HepG2 (cell line): ENCODE data around the gene LRRC34. TPM values are rescaled to one million over a fixed set of nuclear protein-coding genes. Genes with fewer than 3 reads are reported as not detected.

Source experiments
- ATAC-seq: fragments of 200-7000 bp; cut with Tn5 transposase; 3 replicates; pipeline ENCODE4 v1.9.1; 2020; ENCODE audit warnings: mild to moderate bottlenecking, moderate library complexity
- BruUV-seq: library from RNA; stranded (reverse); fragments of 400-500 nt; replicated peaks from 2 replicates; lab custom pipeline; 2021; lab: Mats Ljungman, UMichigan
- CTCF ChIA-PET: fragments of 300-600 bp; formaldehyde crosslinking; extraction: SDS; loops from one replicate; lab custom pipeline; 2021; ENCODE audit warnings: low total read pairs, inconsistent platforms, low intra/inter-chr PET ratio; lab: Yijun Ruan, JAX
- POLR2A ChIA-PET: fragments of 350-600 bp; sonication (Branson Sonifier 250); formaldehyde crosslinking; loops from one replicate; lab custom pipeline; 2020; ENCODE audit warnings: antibody characterized with exemption, inconsistent platforms; lab: Yijun Ruan, JAX
- DNase-seq: peaks from one replicate; pipeline ENCODE4 v3.0.0-alpha.2; 2015; ENCODE audit warnings: low spot score
- FAIRE-seq: peaks from 3 replicates; lab custom pipeline; 2011; peaks lifted over from hg19 to GRCh38; lab: Jason Lieb, UNC
- H2AFZ ChIP-seq: one replicate; pipeline ENCODE4 v1.6.1; 2011; ENCODE audit warnings: low read length, inconsistent platforms
- H3K27ac ChIP-seq: fragments of 300-600 bp; 3 replicates; pipeline ENCODE4 v1.8.0; 2011; ENCODE audit warnings: mixed run types, mild to moderate bottlenecking, mixed read lengths, low read length, inconsistent platforms; ENCODE audit not compliant: insufficient read depth; ENCODE audit errors: extremely low read length
- H3K27me3 ChIP-seq, 2 experiments: fragments of 200-600 bp in 1 of 2; 2 replicates in 1 of 2; 3 replicates in 1 of 2; pipeline versions ENCODE4 v1.6.0 to v1.8.0; 2011; ENCODE audit warnings: low read length in 2 of 2, mild to moderate bottlenecking in 2 of 2, moderate library complexity in 2 of 2, inconsistent platforms in 1 of 2; ENCODE audit not compliant: insufficient read depth in 2 of 2, control insufficient read depth in 1 of 2
- H3K36me3 ChIP-seq, 2 experiments: fragments of 200-600 bp in 1 of 2; replicated peaks in 1 of 2; 2 replicates in 1 of 2; 3 replicates in 1 of 2; pipeline versions ENCODE4 v1.5.1 to v1.8.0; 2011; ENCODE audit warnings: low read length in 2 of 2, inconsistent platforms in 1 of 2; ENCODE audit not compliant: insufficient read depth in 2 of 2, control insufficient read depth in 1 of 2
- H3K4me1 ChIP-seq: 2 replicates; pipeline ENCODE4 v1.5.1; 2012; ENCODE audit warnings: low read length, inconsistent platforms; ENCODE audit not compliant: insufficient read depth
- H3K4me2 ChIP-seq: 2 replicates; pipeline ENCODE4 v1.6.0; 2011; ENCODE audit warnings: low read depth, low read length, inconsistent platforms
- H3K4me3 ChIP-seq, 3 experiments: fragments of 200-600 bp in 1 of 3; sonication (generic), shearing (Covaris generic) in 1 of 3; replicated peaks in 1 of 3; 2 replicates each; pipeline ENCODE4 v1.5.1; 2011 to 2016; ENCODE audit warnings: low read length in 3 of 3, inconsistent platforms in 2 of 3, low read depth in 2 of 3, mild to moderate bottlenecking in 2 of 3, control low read depth in 1 of 3, mixed read lengths in 1 of 3; ENCODE audit not compliant: insufficient read depth in 1 of 3
- H3K79me2 ChIP-seq: one replicate; pipeline ENCODE4 v1.6.1; 2011; ENCODE audit warnings: low read length, inconsistent platforms; ENCODE audit not compliant: insufficient read depth
- H3K9ac ChIP-seq: 2 replicates; pipeline ENCODE4 v1.6.0; 2011; ENCODE audit warnings: mild to moderate bottlenecking, low read depth, low read length, inconsistent platforms; ENCODE audit not compliant: insufficient read depth
- H3K9me3 ChIP-seq: 2 replicates; pipeline ENCODE4 v1.5.1; 2012; ENCODE audit warnings: mild to moderate bottlenecking, low read length
- H4K20me1 ChIP-seq: 2 replicates; pipeline ENCODE4 v1.6.0; 2011; ENCODE audit warnings: inconsistent platforms, mild to moderate bottlenecking, low read length, moderate library complexity; ENCODE audit not compliant: insufficient read depth
- LBX2 ChIP-seq: sonication (generic); formaldehyde crosslinking; IDR thresholded peaks from 2 replicates; pipeline ENCODE4 v1.5.0; 2020; ENCODE audit warnings: missing genetic modification reagents, mild to moderate bottlenecking, borderline replicate concordance
- MAFK ChIP-seq, 2 experiments: IDR thresholded peaks in 1 of 2; conservative IDR thresholded peaks in 1 of 2; 2 replicates each; pipeline ENCODE4 v1.6.1; 2011; ENCODE audit warnings: improper control_type of control experiment in 2 of 2, low read length in 2 of 2
- MIXL1 ChIP-seq: IDR thresholded peaks from 2 replicates; pipeline ENCODE4 v1.6.1; 2016
- ZMAT5 ChIP-seq: sonication (generic); formaldehyde crosslinking; IDR thresholded peaks from 2 replicates; pipeline ENCODE4 v1.5.0; 2020; ENCODE audit warnings: mild to moderate bottlenecking, low read depth, missing genetic modification reagents, borderline replicate concordance
- ZNF224 ChIP-seq: sonication (generic); formaldehyde crosslinking; IDR thresholded peaks from 2 replicates; pipeline ENCODE4 v1.5.0; 2020; ENCODE audit warnings: mild to moderate bottlenecking, missing genetic modification reagents
- ZNF274 ChIP-seq: sonication (generic); formaldehyde crosslinking; IDR thresholded peaks from 2 replicates; pipeline ENCODE4 v1.5.1; 2020; ENCODE audit warnings: mild to moderate bottlenecking, missing genetic modification reagents
- ZNF615 ChIP-seq: sonication (generic); formaldehyde crosslinking; IDR thresholded peaks from 2 replicates; pipeline ENCODE4 v1.5.0; 2020; ENCODE audit warnings: mild to moderate bottlenecking, missing genetic modification reagents, borderline replicate concordance
- WGBS: methylation state at CpG from one replicate; pipeline ENCODE4 v1.1.6; 2017; ENCODE audit warnings: low lambda C conversion rate; 5-methylcytosine and 5-hydroxymethylcytosine counted together
- in situ Hi-C: cut with HindIII; loops from 2 replicates; pipeline ENCODE4 v1.10.0; 2017; ENCODE audit warnings: low pct_unique_long_range_greater_than_20kb; ENCODE audit not compliant: extremely low pct_ligation_motif_present
- intact Hi-C: fragments of 100-400 bp; cut with micrococcal nuclease; formaldehyde crosslinking; loops from one replicate; pipeline ENCODE4 v1.10.0; 2022; ENCODE audit not compliant: unreplicated experiment
- polyA plus RNA-seq, 8 experiments: library from polyadenylated mRNA; depleted of rRNA in 3 of 8; stranded (reverse) in 7 of 8; unstranded in 1 of 8; fragments of >200 nt; fragmentation: Illumina TruSeq in 4 of 8; extraction: Trizol in 4 of 8; gene quantifications; 2 replicates each; pipeline versions ENCODE4 v1.2.1 to v1.2.3, GENCODE V29; 2011 to 2016; ENCODE audit warnings: low read depth in 4 of 8, missing spikeins in 1 of 8, mixed read lengths in 1 of 8; ENCODE audit not compliant: insufficient read depth in 1 of 8
- total RNA-seq, 5 experiments: library from RNA; depleted of rRNA; stranded (reverse); fragments of >200 nt; fragmentation: Illumina TruSeq; extraction: Trizol; gene quantifications; 2 replicates each; pipeline ENCODE4 v1.2.3, GENCODE V29; 2016; ENCODE audit warnings: low read depth in 1 of 5
- TF ChIP-seq, protein P1 (sequence below): sonication (generic); formaldehyde crosslinking; IDR thresholded peaks from 2 replicates; pipeline ENCODE4 v1.4.0; 2020; ENCODE audit warnings: missing genetic modification reagents

LRRC34 gene
- total and polyA plus RNA-seq, 2 of the 13 experiments (the other 11 are each of a cell fraction or from before 2014, with no cell fraction given): not detected

DNA sequence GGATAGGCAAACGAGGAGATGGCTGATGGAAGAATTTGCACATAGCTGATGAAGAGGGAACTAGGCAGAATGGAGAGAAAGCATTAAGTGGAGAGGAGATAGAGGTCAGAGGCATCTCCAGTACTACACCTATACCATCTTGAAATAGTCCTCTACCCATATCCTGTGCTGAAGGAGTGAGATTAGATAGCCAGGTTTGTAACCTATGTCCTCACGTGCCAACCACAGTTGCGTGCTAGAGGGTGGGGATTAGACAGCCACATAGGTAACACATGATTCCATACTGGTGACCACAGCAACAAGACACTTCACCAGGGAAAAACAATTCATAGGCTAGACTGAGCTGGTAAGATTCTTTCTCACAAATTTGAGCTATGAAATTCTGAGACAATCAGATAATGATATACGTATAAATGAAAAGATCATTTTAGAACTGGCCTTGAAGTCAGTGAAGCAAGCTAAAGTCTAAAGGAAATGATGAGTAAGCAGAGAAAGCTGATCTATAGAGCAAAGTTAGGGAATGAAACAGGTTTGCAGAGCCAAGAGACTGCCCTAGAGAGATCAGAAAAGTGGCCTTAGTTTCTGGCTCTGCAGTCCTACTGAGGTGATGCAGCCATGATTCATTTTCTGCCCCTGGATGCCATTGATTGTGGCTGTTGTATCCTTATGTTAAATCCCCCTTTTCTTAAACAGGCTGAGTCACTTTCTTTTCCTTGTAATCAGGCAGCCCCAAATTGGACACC lies 21.8 kb downstream of the LRRC34 start:
- Histone ChIP-seq H3K9me3 (no peaks in the 10 kb centered on the region), H3K4me2 (no peak overlapping the region), H3K36me3 (peaks cover 0 to 9% of the 10 kb centered on the region in 2 experiments; a peak in 2 of 5 replicates), H3K4me1 (no peaks in the 10 kb centered on the region), H3K9ac (no peak overlapping the region), H2AFZ (no peak overlapping the region), H3K79me2 (no peaks in the 10 kb centered on the region), H3K4me3 (no peak overlapping the region), H4K20me1 (no peaks in the 10 kb centered on the region), H3K27ac (no peak overlapping the region), H3K27me3 (no peaks in the 10 kb centered on the region)
- intact Hi-C loops: no loop called here
- no peak for TF ChIP-seq ZNF615 (CRISPR knock-in tag)
- no peak for TF ChIP-seq ZMAT5
- TF ChIP-seq MAFK (conservative IDR thresholded peaks at IDR 0.05 in 1 of 2, IDR thresholded peaks at IDR 0.05 in 1 of 2; ENCODE audit: low read length in 2 of 2): peak; percentile 43 to 44
- TF ChIP-seq LBX2 (CRISPR knock-in tag): no peak
- no TSS peak for BruUV-seq
- ChIA-PET CTCF (no interaction called here), POLR2A (no interaction called here)
- DNase-seq: no peak
- 99% methylated on average over 4 of the region's 4 CpGs for WGBS
- in situ Hi-C loops: no loop called here
- FAIRE-seq: no peak
- peak; percentile 52 for ATAC-seq

- no peak overlapping the region for H3K27ac ChIP-seq
- POLR2A ChIA-PET: no interaction called here
- H3K79me2 ChIP-seq: no peaks in the 10 kb centered on the region
- in situ Hi-C loops (no loop called here), intact Hi-C loops (no loop called here)
- BruUV-seq: no TSS peak
- no peak overlapping the region for H2AFZ ChIP-seq
- H3K4me2 ChIP-seq: no peak overlapping the region
- no peaks in the 10 kb centered on the region for H4K20me1 ChIP-seq
- DNase-seq (no peak), ATAC-seq (no peak), FAIRE-seq (no peak)
- CTCF ChIA-PET: no interaction called here
- no peaks in the 10 kb centered on the region for H3K4me1 ChIP-seq
- H3K27me3 ChIP-seq: no peaks in the 10 kb centered on the region
- H3K9me3 ChIP-seq: no peaks in the 10 kb centered on the region
- no peak overlapping the region for H3K4me3 ChIP-seq
- no peak overlapping the region for H3K9ac ChIP-seq
- H3K36me3 ChIP-seq: peaks cover 0 to 11% of the 10 kb centered on the region in 2 experiments; a peak in 3 of 5 replicates
- TF ChIP-seq MIXL1 (CRISPR knock-in tag): no peak
- TF ChIP-seq, protein P1, sequence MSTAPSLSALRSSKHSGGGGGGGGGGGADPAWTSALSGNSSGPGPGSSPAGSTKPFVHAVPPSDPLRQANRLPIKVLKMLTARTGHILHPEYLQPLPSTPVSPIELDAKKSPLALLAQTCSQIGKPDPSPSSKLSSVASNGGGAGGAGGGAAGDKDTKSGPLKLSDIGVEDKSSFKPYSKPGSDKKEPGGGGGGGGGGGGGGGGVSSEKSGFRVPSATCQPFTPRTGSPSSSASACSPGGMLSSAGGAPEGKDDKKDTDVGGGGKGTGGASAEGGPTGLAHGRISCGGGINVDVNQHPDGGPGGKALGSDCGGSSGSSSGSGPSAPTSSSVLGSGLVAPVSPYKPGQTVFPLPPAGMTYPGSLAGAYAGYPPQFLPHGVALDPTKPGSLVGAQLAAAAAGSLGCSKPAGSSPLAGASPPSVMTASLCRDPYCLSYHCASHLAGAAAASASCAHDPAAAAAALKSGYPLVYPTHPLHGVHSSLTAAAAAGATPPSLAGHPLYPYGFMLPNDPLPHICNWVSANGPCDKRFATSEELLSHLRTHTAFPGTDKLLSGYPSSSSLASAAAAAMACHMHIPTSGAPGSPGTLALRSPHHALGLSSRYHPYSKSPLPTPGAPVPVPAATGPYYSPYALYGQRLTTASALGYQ (CRISPR knock-in tag): no peak
- TF ChIP-seq ZNF224 (CRISPR knock-in tag): no peak
- TF ChIP-seq ZNF274 (CRISPR knock-in tag): no peak
Measured at GRCh38 chr3:169790219-169790618, 22.5 kb downstream of the LRRC34 start.
